OCI-LY1 (cell line): ENCODE measurements around the gene SKAP1.

Experiments used
- H2AFZ ChIP-seq: fragments of 200-600 bp; sonication (generic), shearing (Covaris generic); 2 replicates; pipeline ENCODE4 v1.6.0; 2014; ENCODE audit warnings: antibody characterized with exemption, mild to moderate bottlenecking, low read length
- H3F3A ChIP-seq: fragments of 200-600 bp; sonication (generic), shearing (Covaris generic); 2 replicates; pipeline ENCODE4 v1.6.0; 2014; ENCODE audit warnings: mild to moderate bottlenecking, antibody characterized with exemption, low read length, moderate library complexity; ENCODE audit not compliant: insufficient read depth
- H3K27ac ChIP-seq: fragments of 200-600 bp; sonication (generic); 2 replicates; pipeline ENCODE4 v1.5.1; 2014; ENCODE audit warnings: low read length, mixed run types, mild to moderate bottlenecking, low read depth; ENCODE audit not compliant: poor library complexity, severe bottlenecking
- H3K27me3 ChIP-seq: fragments of 200-600 bp; sonication (generic); 2 replicates; pipeline ENCODE4 v1.6.0; 2014; ENCODE audit warnings: antibody characterized with exemption, mild to moderate bottlenecking, low read length, moderate library complexity; ENCODE audit not compliant: insufficient read depth
- H3K36me3 ChIP-seq: fragments of 200-600 bp; sonication (generic); 2 replicates; pipeline ENCODE4 v1.6.1; 2014; ENCODE audit warnings: mild to moderate bottlenecking, antibody characterized with exemption, low read length, moderate library complexity, mixed read lengths; ENCODE audit not compliant: insufficient read depth
- H3K4me1 ChIP-seq: fragments of 200-600 bp; sonication (generic); 2 replicates; pipeline ENCODE4 v1.5.1; 2014; ENCODE audit warnings: mild to moderate bottlenecking, low read length, moderate library complexity; ENCODE audit not compliant: insufficient read depth, severe bottlenecking
- H3K4me2 ChIP-seq: fragments of 200-600 bp; sonication (generic), shearing (Covaris generic); 2 replicates; pipeline ENCODE4 v1.6.1; 2014; ENCODE audit warnings: low read length
- H3K4me3 ChIP-seq: fragments of 200-600 bp; sonication (generic); 2 replicates; pipeline ENCODE4 v1.5.1; 2014; ENCODE audit warnings: low read length, low read depth, mild to moderate bottlenecking, mixed read lengths; ENCODE audit not compliant: poor library complexity, severe bottlenecking
- H3K79me2 ChIP-seq: fragments of 200-600 bp; shearing (Covaris generic); 2 replicates; pipeline ENCODE4 v1.6.1; 2016; ENCODE audit warnings: mixed run types, low read length, mixed read lengths; ENCODE audit not compliant: insufficient read depth
- H3K9ac ChIP-seq: fragments of 200-600 bp; sonication (generic), shearing (Covaris generic); 2 replicates; pipeline ENCODE4 v1.6.1; 2014; ENCODE audit warnings: mild to moderate bottlenecking, low read length, mixed read lengths
- H3K9me2 ChIP-seq: fragments of 200-600 bp; sonication (generic), shearing (Covaris generic); 2 replicates; pipeline ENCODE4 v1.6.1; 2014; ENCODE audit warnings: low read depth, mild to moderate bottlenecking, low read length, mixed read lengths
- H3K9me3 ChIP-seq: fragments of 200-600 bp; shearing (Covaris generic); 2 replicates; pipeline ENCODE4 v1.6.1; 2014; ENCODE audit warnings: low read length, mixed read lengths
- H4K20me1 ChIP-seq: fragments of 200-600 bp; sonication (generic), shearing (Covaris generic); 2 replicates; pipeline ENCODE4 v1.6.0; 2016; ENCODE audit warnings: mild to moderate bottlenecking, low read length; ENCODE audit not compliant: insufficient read depth
- EZH2 ChIP-seq: fragments of 200-600 bp; sonication (generic), shearing (Covaris generic); IDR thresholded peaks from 2 replicates; pipeline ENCODE4 v1.8.0; 2017; ENCODE audit warnings: borderline replicate concordance, mixed run types, mild to moderate bottlenecking, antibody characterized with exemption, low read length, moderate library complexity, mixed read lengths
- TF ChIP-seq, protein P1 (sequence below): fragments of 200-600 bp; sonication (generic), shearing (Covaris generic); IDR thresholded peaks from 2 replicates; pipeline ENCODE4 v1.5.1; 2017; ENCODE audit warnings: mild to moderate bottlenecking, antibody characterized with exemption, low read length, moderate library complexity, mixed read lengths

The SKAP1 gene

DNA sequence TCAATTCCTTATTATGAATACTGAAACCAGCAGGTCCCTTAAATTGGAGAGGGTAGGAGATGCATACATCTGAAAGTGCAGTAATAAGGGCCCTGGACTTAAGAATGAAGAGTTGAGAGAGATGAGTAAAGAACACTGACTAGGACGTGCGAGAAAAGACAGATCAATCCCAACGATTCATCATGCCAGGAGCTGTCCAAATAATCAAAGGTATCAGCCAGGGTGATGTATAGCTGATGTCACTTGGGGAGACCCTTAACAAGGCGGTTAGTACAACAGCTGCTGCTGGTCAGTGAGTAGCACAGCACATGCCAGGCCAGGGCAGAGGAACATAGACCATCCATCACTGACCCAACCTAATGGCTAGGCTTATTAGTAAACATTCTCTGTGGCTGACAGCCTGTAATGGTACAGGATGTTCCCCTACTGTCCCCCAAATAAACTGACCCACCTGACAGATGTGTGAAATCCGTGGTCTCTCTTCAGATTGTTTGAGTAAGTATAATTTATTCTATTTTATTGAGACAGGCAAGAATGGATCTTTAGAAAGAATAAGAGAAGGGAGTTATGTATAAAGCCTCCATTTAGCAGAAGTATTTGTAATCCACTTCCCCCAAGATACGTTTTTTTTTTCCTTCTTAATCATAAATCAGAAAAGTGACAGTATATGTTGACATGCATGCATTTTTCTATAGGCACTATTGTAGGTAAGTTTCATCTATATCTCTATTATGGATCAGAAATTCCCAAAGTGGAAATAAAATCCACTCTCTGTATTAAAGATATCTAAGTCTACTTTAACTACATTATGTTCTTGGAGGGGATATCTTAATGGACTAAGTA is 204.1 kb downstream of the SKAP1 start:
- H3K4me2 ChIP-seq: no peak overlapping the region
- no peaks in the 10 kb centered on the region for H3K9me3 ChIP-seq
- TF ChIP-seq, protein P1, sequence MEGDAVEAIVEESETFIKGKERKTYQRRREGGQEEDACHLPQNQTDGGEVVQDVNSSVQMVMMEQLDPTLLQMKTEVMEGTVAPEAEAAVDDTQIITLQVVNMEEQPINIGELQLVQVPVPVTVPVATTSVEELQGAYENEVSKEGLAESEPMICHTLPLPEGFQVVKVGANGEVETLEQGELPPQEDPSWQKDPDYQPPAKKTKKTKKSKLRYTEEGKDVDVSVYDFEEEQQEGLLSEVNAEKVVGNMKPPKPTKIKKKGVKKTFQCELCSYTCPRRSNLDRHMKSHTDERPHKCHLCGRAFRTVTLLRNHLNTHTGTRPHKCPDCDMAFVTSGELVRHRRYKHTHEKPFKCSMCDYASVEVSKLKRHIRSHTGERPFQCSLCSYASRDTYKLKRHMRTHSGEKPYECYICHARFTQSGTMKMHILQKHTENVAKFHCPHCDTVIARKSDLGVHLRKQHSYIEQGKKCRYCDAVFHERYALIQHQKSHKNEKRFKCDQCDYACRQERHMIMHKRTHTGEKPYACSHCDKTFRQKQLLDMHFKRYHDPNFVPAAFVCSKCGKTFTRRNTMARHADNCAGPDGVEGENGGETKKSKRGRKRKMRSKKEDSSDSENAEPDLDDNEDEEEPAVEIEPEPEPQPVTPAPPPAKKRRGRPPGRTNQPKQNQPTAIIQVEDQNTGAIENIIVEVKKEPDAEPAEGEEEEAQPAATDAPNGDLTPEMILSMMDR: no peak
- no peak for TF ChIP-seq EZH2
- no peaks in the 10 kb centered on the region for H3K79me2 ChIP-seq
- H3F3A ChIP-seq: no peaks in the 10 kb centered on the region
- H3K4me1 ChIP-seq: no peaks in the 10 kb centered on the region
- no peak overlapping the region for H3K4me3 ChIP-seq
- H3K36me3 ChIP-seq: no peaks in the 10 kb centered on the region
- no peaks in the 10 kb centered on the region; the same call in 1 of the 2 replicates for H3K27me3 ChIP-seq
- H4K20me1 ChIP-seq: no peaks in the 10 kb centered on the region
- H3K9me2 ChIP-seq: no peaks in the 10 kb centered on the region
- H3K9ac ChIP-seq: no peak overlapping the region
- H3K27ac ChIP-seq: no peak overlapping the region
- H2AFZ ChIP-seq: no peak overlapping the region

DNA sequence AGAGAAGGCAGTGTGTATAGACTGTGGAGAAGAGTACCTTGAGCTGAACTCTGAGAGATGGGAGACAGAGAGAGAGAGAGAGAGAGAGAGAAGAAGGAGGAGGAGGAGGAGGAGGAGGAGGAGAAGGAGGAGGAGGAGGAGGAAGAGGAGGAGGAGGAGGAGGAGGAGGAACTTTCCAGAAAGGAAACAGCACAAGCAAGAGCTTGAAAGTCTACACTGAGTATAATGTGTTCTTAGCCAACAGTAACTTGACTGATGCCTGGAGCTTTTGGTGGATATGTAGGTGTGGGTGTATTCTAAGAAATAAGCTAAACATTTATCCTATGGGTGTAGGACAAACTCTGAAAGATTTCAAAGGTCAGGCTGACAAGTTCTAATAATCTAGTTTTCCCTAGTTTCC is 206.1 kb downstream of the SKAP1 start:
- Histone ChIP-seq H2AFZ (no peak overlapping the region), H3K27ac (no peak overlapping the region), H3K4me3 (no peak overlapping the region), H3K4me1 (no peaks in the 10 kb centered on the region), H3K4me2 (no peak overlapping the region), H4K20me1 (no peaks in the 10 kb centered on the region), H3K9me2 (no peaks in the 10 kb centered on the region), H3K36me3 (no peaks in the 10 kb centered on the region), H3K79me2 (no peaks in the 10 kb centered on the region), H3K9me3 (no peaks in the 10 kb centered on the region), H3K9ac (no peak overlapping the region), H3K27me3 (no peaks in the 10 kb centered on the region; the same call in 1 of the 2 replicates), H3F3A (no peaks in the 10 kb centered on the region)
- TF ChIP-seq, protein P1: no peak
- no peak for TF ChIP-seq EZH2

DNA sequence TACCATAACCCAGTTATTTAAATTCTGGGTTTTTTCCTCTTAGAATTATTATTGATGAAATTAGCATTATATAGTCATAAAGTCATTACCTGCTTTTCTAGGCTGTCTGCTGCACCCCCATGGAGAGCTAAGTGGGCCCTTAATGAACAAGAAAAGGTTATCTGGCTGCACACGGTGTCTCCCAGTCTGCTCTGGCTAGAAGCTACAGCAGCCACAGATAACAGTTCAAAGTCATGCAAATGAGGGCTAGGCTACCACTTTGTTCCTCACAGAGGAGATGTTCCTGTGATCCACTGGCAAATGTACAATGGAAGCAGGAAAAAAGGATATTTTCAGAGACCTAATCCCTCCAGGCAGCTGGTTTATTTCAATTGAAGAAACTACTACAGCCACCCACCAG is 210.4 kb downstream of the SKAP1 start:
- H4K20me1 ChIP-seq: no peaks in the 10 kb centered on the region
- H3K27ac ChIP-seq: no peak overlapping the region
- no peaks in the 10 kb centered on the region for H3K36me3 ChIP-seq
- no peaks in the 10 kb centered on the region for H3K79me2 ChIP-seq
- no peaks in the 10 kb centered on the region for H3K9me2 ChIP-seq
- H3K4me2 ChIP-seq: no peak overlapping the region
- no peaks in the 10 kb centered on the region for H3K4me1 ChIP-seq
- no peak overlapping the region for H3K9ac ChIP-seq
- H3K27me3 ChIP-seq: no peaks in the 10 kb centered on the region
- no peaks in the 10 kb centered on the region for H3F3A ChIP-seq
- H3K9me3 ChIP-seq: no peaks in the 10 kb centered on the region
- no peak overlapping the region for H3K4me3 ChIP-seq
- H2AFZ ChIP-seq: no peak overlapping the region
- no peak for TF ChIP-seq EZH2
- TF ChIP-seq, protein P1: no peak
